T-helper 1 cell treated with Interleukin-12 subunit alpha and Interleukin-12 subunit beta and Interleukin-4 antibody, amounts not matched to agents 30 ng/mL and 1 ng/mL, for 36 hours (primary cell): ENCODE results near the gene GNAL. TPM values are rescaled to one million over a fixed set of nuclear protein-coding genes. Genes with fewer than 3 reads are reported as not detected.
"Not testable (repeated sequence)": the region's sequence is repeated elsewhere in the genome, so short reads cannot be mapped to it uniquely, and the experiment has no call there.

Experiments
- intact Hi-C: fragments of 100-400 bp; cut with micrococcal nuclease; formaldehyde crosslinking; loops from one replicate; pipeline ENCODE4 v1.15.1; 2024
- total RNA-seq: library from RNA; stranded (reverse); gene quantifications from 2 replicates; pipeline ENCODE4 v1.2.3, GENCODE V29; 2022

The GNAL gene
- total RNA-seq, 1 donor from 2014 or later = 2.6 TPM

GRCh38 chr18:11868230-11868629 lies 179.2 kb downstream of the GNAL start:
- intact Hi-C loops = no loop called here

GRCh38 chr18:11871501-11871900 lies 182.4 kb downstream of the GNAL start:
- intact Hi-C loops = no loop called here

- intact Hi-C loops = loop anchor here (1.0 kb wide), 1 partner anchor 139 kb away; no protein-coding TSS in a partner anchor
These were observed 183.5 kb downstream of the GNAL start for GRCh38 chr18:11872479-11873136.

- intact Hi-C loops = no loop called here
These were observed 184.7 kb downstream of the GNAL start for GRCh38 chr18:11873670-11874340.

GRCh38 chr18:11874676-11875075 lies 185.6 kb downstream of the GNAL start:
- intact Hi-C loops = no loop called here

- intact Hi-C loops = no loop called here
These were observed 188.6 kb downstream of the GNAL start for GRCh38 chr18:11877497-11878135.

- intact Hi-C loops = no loop called here
These were observed 191.7 kb downstream of the GNAL start for GRCh38 chr18:11880586-11881304.

- intact Hi-C loops = no loop called here
These were observed 193.6 kb downstream of the GNAL start for GRCh38 chr18:11882636-11883035.

- intact Hi-C loops = no loop called here
These were observed 194.1 kb downstream of the GNAL start for GRCh38 chr18:11883153-11883552.

- intact Hi-C loops = no loop called here
These were observed 195.4 kb downstream of the GNAL start for GRCh38 chr18:11884396-11885030.

- intact Hi-C loops = no loop called here
These were observed 196.3 kb downstream of the GNAL start for GRCh38 chr18:11885278-11885947.

- intact Hi-C loops = no loop called here
These were observed 197.6 kb downstream of the GNAL start for GRCh38 chr18:11886577-11887110.

GRCh38 chr18:11887328-11888128 lies 198.5 kb downstream of the GNAL start:
- intact Hi-C loops = no loop called here

- intact Hi-C loops = no loop called here
These were observed 199.7 kb downstream of the GNAL start for GRCh38 chr18:11888726-11889125.

- intact Hi-C loops = no loop called here
These were observed 200.2 kb downstream of the GNAL start for GRCh38 chr18:11889284-11889683.

GRCh38 chr18:11891737-11892136 lies 202.7 kb downstream of the GNAL start:
- intact Hi-C loops = no loop called here

GRCh38 chr18:11892438-11892837 lies 203.4 kb downstream of the GNAL start:
- intact Hi-C loops = not testable (repeated sequence)

GRCh38 chr18:11897781-11898180 lies 208.7 kb downstream of the GNAL start:
- intact Hi-C loops = no loop called here

- intact Hi-C loops = no loop called here
These were observed 210.0 kb downstream of the GNAL start for GRCh38 chr18:11899063-11899462.
